Fibroblast of the conjunctiva (primary cell): ENCODE measurements around the gene INHBC.
"Not testable (repeated sequence)": the region's sequence is repeated elsewhere in the genome, so short reads cannot be mapped to it uniquely, and the experiment has no call there.

ENCODE experiments used
- DNase-seq: peaks from one replicate; pipeline ENCODE4 v3.0.0-alpha.2; 2010; ENCODE audit warnings: low read depth

Gene INHBC

GRCh38 chr12:57429473-57430111, 5.0 kb upstream of the INHBC start:
- no peak for DNase-seq

- DNase-seq, result no peak
These were observed 4.3 kb upstream of the INHBC start for GRCh38 chr12:57430112-57430930.

- peak; percentile 89 for DNase-seq
These were observed 3.5 kb upstream of the INHBC start, which contains the start of gene R3HDM2 for GRCh38 chr12:57430931-57431566. R3HDM2 (minus strand) TSS chr12:57431043; CDS start chr12:57310428, 120,615 bp downstream.

- DNase-seq, result no peak
These were observed 2.9 kb upstream of the INHBC start for GRCh38 chr12:57431654-57432188.

- no peak for DNase-seq
These were observed 1.2 kb upstream of the INHBC start for GRCh38 chr12:57433370-57433769.

- no peak for DNase-seq
These were observed 709 bp downstream of the INHBC start for GRCh38 chr12:57435293-57435692.

- DNase-seq, result no peak
These were observed 3.8 kb downstream of the INHBC start for GRCh38 chr12:57438400-57438799.

- DNase-seq, result no peak
These were observed 5.2 kb downstream of the INHBC start for GRCh38 chr12:57439762-57440266.

GRCh38 chr12:57441393-57441792, 6.8 kb downstream of the INHBC start:
- DNase-seq, result not testable (repeated sequence)

GRCh38 chr12:57441846-57442427, 7.4 kb downstream of the INHBC start:
- DNase-seq, result no peak

- DNase-seq, result not testable (repeated sequence)
These were observed 9.8 kb downstream of the INHBC start for GRCh38 chr12:57444337-57444736.

- DNase-seq, result no peak
These were observed 10.2 kb downstream of the INHBC start for GRCh38 chr12:57444744-57445143.

- no peak for DNase-seq
These were observed 11.8 kb downstream of the INHBC start for GRCh38 chr12:57446292-57446960.

- DNase-seq, result no peak
These were observed 14.1 kb downstream of the INHBC start for GRCh38 chr12:57448669-57449068.

GRCh38 chr12:57449375-57449774, 14.8 kb downstream of the INHBC start:
- DNase-seq, result no peak

GRCh38 chr12:57450057-57450456, 15.5 kb downstream of the INHBC start:
- DNase-seq, result no peak

GRCh38 chr12:57451233-57451778, 16.7 kb downstream of the INHBC start:
- no peak for DNase-seq

- no peak for DNase-seq
These were observed 17.8 kb downstream of the INHBC start for GRCh38 chr12:57452181-57452936.

GRCh38 chr12:57452937-57453509, 18.4 kb downstream of the INHBC start:
- DNase-seq, result no peak

GRCh38 chr12:57454213-57454565, 19.6 kb downstream of the INHBC start:
- no peak for DNase-seq
